Measurements from ENCODE around the gene FAM222B. TPM values are rescaled to one million over a fixed set of nuclear protein-coding genes. Genes with fewer than 3 reads are reported as not detected.
A peak's percentile ranks its signal among the peaks of the same experiment; 100 is the strongest.

The FAM222B gene
- total RNA-seq, 6 donors from 2014 or later = 16.8 to 23.1 (median 20.1) TPM

- Histone ChIP-seq H3K4me1 (peaks cover 1 to 15% (median 8%) of the 10 kb centered on the region in 4 donors), H3K4me3 (no peak overlapping the region), H3K9me3 (no peaks in the 10 kb centered on the region), H3K27me3 (no peaks in the 10 kb centered on the region), H3K36me3 (peaks cover 13 to 35% (median 18%) of the 10 kb centered on the region in 4 donors), H3K27ac (no peak overlapping the region)
- no peak for ATAC-seq (ENCODE audit: low FRiP score in 2 of 2)
- no peak for DNase-seq
- WGBS, 2 donors = 88 to 95% methylated on average over 6 to 7 of the region's 7 CpGs
- TF ChIP-seq POLR2AphosphoS5 (IDR thresholded peaks at IDR 0.05) (no peak), CTCF (IDR thresholded peaks at IDR 0.05) (no peak), POLR2A (IDR thresholded peaks at IDR 0.05) (no peak), EP300 (IDR thresholded peaks at IDR 0.05) (no peak)
Measured at GRCh38 chr17:28755486-28755885, 87.1 kb downstream of the FAM222B start.

- TF ChIP-seq EP300 (IDR thresholded peaks at IDR 0.05) = no peak
- no peak for TF ChIP-seq POLR2A (IDR thresholded peaks at IDR 0.05)
- no peak for TF ChIP-seq CTCF (IDR thresholded peaks at IDR 0.05)
- TF ChIP-seq POLR2AphosphoS5 (IDR thresholded peaks at IDR 0.05) = no peak
- no peak overlapping the region for H3K4me3 ChIP-seq
- ATAC-seq (ENCODE audit: low FRiP score in 2 of 2) (no peak), DNase-seq (no peak)
- peaks cover 28 to 42% (median 37%) of the 10 kb centered on the region in 4 donors for H3K4me1 ChIP-seq
- H3K36me3 ChIP-seq = peaks cover 0 to 32% (median 21%) of the 10 kb centered on the region in 4 donors
- 92 to 94% methylated on average over 10 of the region's 10 CpGs for WGBS, 2 donors
- no peak overlapping the region for H3K27ac ChIP-seq
- H3K27me3 ChIP-seq = no peaks in the 10 kb centered on the region
- no peaks in the 10 kb centered on the region for H3K9me3 ChIP-seq
Measured at GRCh38 chr17:28751600-28752366, 90.8 kb downstream of the FAM222B start.

- Histone ChIP-seq H3K9me3 (no peaks in the 10 kb centered on the region), H3K27ac (peak overlapping the region in 1 of 4 donors; percentile 95), H3K4me1 (peaks cover 42 to 55% (median 48%) of the 10 kb centered on the region in 4 donors), H3K4me3 (no peak overlapping the region), H3K27me3 (no peaks in the 10 kb centered on the region), H3K36me3 (peaks cover 0 to 32% (median 21%) of the 10 kb centered on the region in 4 donors)
- DNase-seq (peak; percentile 36 to 97), ATAC-seq (ENCODE audit: low FRiP score in 2 of 2) (peak; percentile 89 to 91)
- TF ChIP-seq POLR2A (IDR thresholded peaks at IDR 0.05) (no peak), EP300 (IDR thresholded peaks at IDR 0.05) (no peak), POLR2AphosphoS5 (IDR thresholded peaks at IDR 0.05) (peak in 1 of 2 donors; percentile 71), CTCF (IDR thresholded peaks at IDR 0.05) (peak; percentile 98 to 99 (median 99))
- 36 to 43% methylated on average over 20 of the region's 20 CpGs for WGBS, 2 donors
Measured at GRCh38 chr17:28750178-28751047, 92.2 kb downstream of the FAM222B start.

- Histone ChIP-seq H3K4me3 (no peak overlapping the region), H3K36me3 (peaks cover 0 to 32% (median 21%) of the 10 kb centered on the region in 4 donors), H3K4me1 (peaks cover 48 to 63% (median 55%) of the 10 kb centered on the region in 4 donors), H3K27me3 (no peaks in the 10 kb centered on the region), H3K9me3 (no peaks in the 10 kb centered on the region), H3K27ac (peak overlapping the region; percentile 48 to 97 (median 94))
- no peak for DNase-seq
- 51 to 52% methylated on average over 6 to 11 of the region's 11 CpGs for WGBS, 2 donors
- TF ChIP-seq POLR2A (IDR thresholded peaks at IDR 0.05) = no peak
- TF ChIP-seq CTCF (IDR thresholded peaks at IDR 0.05) = no peak
- TF ChIP-seq POLR2AphosphoS5 (IDR thresholded peaks at IDR 0.05) = no peak
- TF ChIP-seq EP300 (IDR thresholded peaks at IDR 0.05) = no peak
- ATAC-seq (ENCODE audit: low FRiP score in 2 of 2) = no peak
Measured at GRCh38 chr17:28749516-28750177, 92.9 kb downstream of the FAM222B start.

Measured in upper lobe of left lung (tissue), 6 donors.